Subcutaneous abdominal adipose tissue (tissue), 5 donors: ENCODE measurements around the gene GTPBP1.

Experiments
- H3K27ac ChIP-seq: one replicate; pipeline ENCODE4 v1.7.0; 2013; ENCODE audit warnings: low read depth, mild to moderate bottlenecking, inconsistent platforms, low read length, moderate library complexity
- H3K27me3 ChIP-seq, 5 donors: one replicate each; pipeline ENCODE4 v1.7.0; 2013; ENCODE audit warnings: low read length in 5 of 5, inconsistent platforms in 1 of 5; ENCODE audit not compliant: control insufficient read depth in 5 of 5, insufficient read depth in 4 of 5
- H3K36me3 ChIP-seq, 5 donors: one replicate each; pipeline ENCODE4 v1.7.0; 2013; ENCODE audit warnings: low read length in 5 of 5; ENCODE audit not compliant: control insufficient read depth in 5 of 5, insufficient read depth in 5 of 5
- H3K4me1 ChIP-seq, 5 donors: one replicate each; pipeline ENCODE4 v1.7.0; 2013; ENCODE audit warnings: low read length in 5 of 5, mild to moderate bottlenecking in 3 of 5, moderate library complexity in 1 of 5; ENCODE audit not compliant: control insufficient read depth in 5 of 5, insufficient read depth in 5 of 5
- H3K4me3 ChIP-seq, 5 donors: one replicate each; pipeline ENCODE4 v1.7.0; 2013; ENCODE audit warnings: low read length in 5 of 5, low read depth in 1 of 5
- H3K9ac ChIP-seq, 5 donors: one replicate each; pipeline ENCODE4 v1.7.0; 2013; ENCODE audit warnings: low read length in 5 of 5, mild to moderate bottlenecking in 4 of 5, moderate library complexity in 3 of 5
- H3K9me3 ChIP-seq, 5 donors: one replicate each; pipeline ENCODE4 v1.7.0; 2013; ENCODE audit warnings: low read length in 5 of 5; ENCODE audit not compliant: control insufficient read depth in 5 of 5
- donor health status: healthy.
- donor health status: healthy.
- donor health status: healthy.
- donor health status: healthy.
- donor health status: healthy.

GTPBP1 gene

DNA sequence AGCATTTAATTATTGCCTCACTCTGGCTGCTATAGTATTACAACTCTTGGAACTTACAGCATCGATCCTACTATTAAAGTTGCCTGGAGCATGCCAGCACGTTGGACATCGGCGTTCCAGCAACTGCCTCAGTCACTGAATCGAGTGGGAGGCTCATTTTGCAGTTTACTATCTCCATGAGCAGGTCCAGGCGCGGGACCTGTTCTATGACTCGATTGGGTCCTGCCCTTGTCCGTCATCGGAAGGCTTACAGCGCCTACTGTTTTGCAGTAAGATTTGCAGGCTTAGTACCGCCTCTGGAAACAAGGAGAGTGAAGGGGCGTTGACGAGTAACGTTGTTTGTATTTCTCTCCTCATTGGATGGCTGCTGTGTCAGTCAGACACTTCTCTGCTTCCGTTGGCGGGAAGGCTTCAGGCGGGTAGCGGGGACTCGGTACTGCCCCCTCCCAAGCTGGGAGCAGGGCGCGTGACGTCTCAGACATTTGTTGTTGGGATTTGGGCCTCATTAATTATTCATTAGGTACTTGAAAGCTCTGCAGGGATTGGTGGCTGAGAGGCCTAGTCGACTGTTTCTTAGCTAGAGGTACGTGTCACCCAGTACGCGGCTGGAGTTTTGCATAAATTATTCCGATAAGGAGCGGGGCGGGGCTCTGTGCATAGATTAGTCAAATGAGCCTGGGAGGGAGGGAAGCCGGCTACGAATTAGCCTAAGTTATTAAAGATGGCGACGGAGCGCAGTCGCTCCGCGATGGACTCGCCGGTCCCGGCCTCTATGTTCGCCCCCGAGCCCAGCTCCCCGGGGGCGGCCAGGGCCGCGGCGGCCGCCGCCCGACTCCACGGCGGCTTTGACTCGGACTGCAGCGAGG lies at the start of gene GTPBP1:
GTPBP1 (plus strand) TSS at position 710 of the 866 bp plus-strand sequence; CDS start at position 722, 12 bp downstream.
- H3K4me1 ChIP-seq: peaks cover 0 to 55% (median 38%) of the 10 kb centered on the region in 5 donors
- H3K9ac ChIP-seq: peak within 1 kb of the TSS; percentile 82 to 93 (median 89)
- peak within 1 kb of the TSS; percentile 87 for H3K27ac ChIP-seq
- H3K27me3 ChIP-seq: no peaks in the 10 kb centered on the region
- peak within 1 kb of the TSS; percentile 80 to 90 (median 89) for H3K4me3 ChIP-seq
- H3K9me3 ChIP-seq: no peaks in the 10 kb centered on the region
- H3K36me3 ChIP-seq: peaks cover 2 to 13% (median 4%) of the 10 kb centered on the region in 5 donors

DNA sequence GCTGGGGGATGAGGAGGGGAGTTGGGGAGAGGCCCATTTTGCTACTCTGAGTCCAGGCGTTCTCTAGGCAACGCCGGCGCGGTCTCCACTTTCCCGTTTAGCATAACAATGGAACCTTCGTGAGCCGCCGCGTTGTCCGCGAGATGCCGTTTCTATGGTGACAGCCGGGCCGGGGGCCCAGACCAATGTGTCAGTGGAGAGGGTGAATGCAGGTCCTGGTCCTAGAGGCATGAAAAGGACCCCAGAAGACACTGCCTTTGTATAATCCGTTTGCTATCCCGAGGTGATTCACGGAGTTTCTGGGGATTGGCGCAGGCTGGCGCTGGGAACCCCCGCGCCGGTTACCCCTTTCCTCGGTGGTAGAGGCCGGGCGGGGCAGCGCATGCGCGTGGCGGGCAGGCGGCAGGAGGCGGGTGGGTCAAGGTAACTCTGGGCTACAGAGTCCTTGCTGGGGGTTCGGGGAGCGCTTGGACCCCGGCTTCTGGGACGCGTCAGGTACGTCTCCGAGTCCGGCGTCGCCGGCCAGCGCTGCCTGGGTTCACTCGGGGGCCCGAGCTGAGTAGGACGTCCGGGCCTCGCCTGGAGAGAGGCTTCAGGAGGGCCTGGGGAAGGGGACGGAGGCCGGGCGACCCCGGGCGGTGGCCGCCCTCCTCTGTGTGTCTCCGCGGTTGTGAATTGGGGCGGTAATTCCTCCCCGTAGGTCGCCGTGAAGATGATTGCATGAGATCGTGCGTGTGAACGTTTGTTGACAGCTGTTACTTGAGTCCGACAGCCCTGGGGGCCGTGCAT lies 49.3 kb upstream of the GTPBP1 start, which contains the start of the genes CBY1 and FAM227A:
CBY1 (plus strand) TSS at position 383 of the 789 bp plus-strand sequence. CDS start 11,417 bp downstream, outside the sequence.
FAM227A (minus strand) TSS at position 137 of the 789 bp plus-strand sequence. CDS start 6,224 bp downstream, outside the sequence.
- H3K27ac ChIP-seq: peak within 1 kb of the TSS; percentile 72
- H3K9me3 ChIP-seq: no peaks in the 10 kb centered on the region
- H3K27me3 ChIP-seq: no peaks in the 10 kb centered on the region
- peak within 1 kb of the TSS; percentile 57 to 99 (median 97) for H3K9ac ChIP-seq
- peak within 1 kb of the TSS; percentile 85 to 97 (median 93) for H3K4me3 ChIP-seq
- peaks cover 0 to 22% (median 19%) of the 10 kb centered on the region in 5 donors for H3K4me1 ChIP-seq
- no peaks in the 10 kb centered on the region for H3K36me3 ChIP-seq

DNA sequence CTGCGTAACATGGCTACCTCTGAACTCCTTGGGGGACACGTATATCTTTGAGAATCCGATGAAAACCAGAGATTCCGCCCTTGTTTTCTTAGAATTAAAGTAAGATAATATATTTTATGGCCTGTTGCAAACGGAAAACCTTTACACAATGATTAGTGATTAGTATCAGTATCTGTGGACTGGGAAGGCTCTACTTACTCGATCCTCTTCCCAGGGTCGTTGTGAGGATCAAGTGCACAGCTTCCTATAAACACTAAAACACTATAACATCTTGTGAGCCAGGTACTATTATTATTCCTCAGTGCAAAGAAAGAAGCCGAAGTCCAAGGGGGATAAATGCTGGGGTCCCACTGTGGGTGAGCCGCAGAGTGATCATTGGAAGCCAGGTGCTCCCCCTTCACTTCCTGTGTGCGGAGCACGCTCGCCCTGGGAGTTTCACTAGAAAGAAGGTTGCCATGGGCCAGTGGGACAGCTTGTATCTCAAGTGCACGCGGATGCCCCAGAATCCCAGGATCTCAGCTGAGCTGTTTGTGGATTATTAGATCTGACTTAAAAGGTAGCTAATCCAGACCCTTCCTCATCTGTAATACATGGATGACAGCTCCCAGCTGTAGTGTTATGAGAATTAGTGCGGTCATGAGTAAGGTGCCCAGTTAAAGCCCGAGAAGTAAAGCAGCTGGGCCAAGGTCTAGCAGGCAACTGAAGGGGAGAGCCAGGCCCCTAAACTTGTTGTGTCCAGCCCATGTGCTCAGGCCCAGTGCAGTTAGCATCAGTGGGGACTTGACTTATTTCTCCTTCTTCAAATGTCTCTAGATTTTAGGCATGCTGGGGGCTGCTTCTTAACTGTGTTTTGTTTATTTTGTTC lies 48.5 kb upstream of the GTPBP1 start:
- Histone ChIP-seq H3K4me3 (peak overlapping the region; percentile 85 to 97 (median 93)), H3K9ac (peak overlapping the region; percentile 57 to 99 (median 97)), H3K27ac (peak overlapping the region; percentile 72), H3K4me1 (peaks cover 0 to 22% (median 19%) of the 10 kb centered on the region in 5 donors), H3K36me3 (peaks cover 0 to 4% (median 0%) of the 10 kb centered on the region in 5 donors), H3K9me3 (no peaks in the 10 kb centered on the region), H3K27me3 (no peaks in the 10 kb centered on the region)

DNA sequence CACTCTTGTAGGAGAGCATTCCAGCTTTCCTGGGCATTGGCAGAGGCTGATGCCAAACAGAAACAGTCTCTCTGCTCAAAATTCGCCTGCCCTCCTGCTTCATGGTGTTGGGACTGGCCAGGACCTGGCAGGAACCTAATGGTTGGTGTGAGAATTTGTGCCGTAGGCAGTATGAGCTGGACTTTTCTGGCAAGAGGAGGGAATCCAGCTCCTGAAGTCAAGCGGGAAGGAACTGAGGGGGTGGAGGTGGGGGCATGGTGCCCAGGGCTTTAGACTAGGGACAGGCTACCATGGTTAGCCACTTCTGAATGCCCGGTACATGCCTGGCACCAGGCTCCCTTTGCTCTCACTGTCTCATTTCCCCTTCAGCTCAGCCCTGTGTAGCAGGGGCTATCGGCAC lies 30.9 kb upstream of the GTPBP1 start:
- Histone ChIP-seq H3K9me3 (no peaks in the 10 kb centered on the region), H3K27me3 (no peaks in the 10 kb centered on the region), H3K9ac (peak overlapping the region in 1 of 5 donors; percentile 23), H3K27ac (no peak overlapping the region), H3K36me3 (peaks cover 0 to 29% (median 23%) of the 10 kb centered on the region in 5 donors), H3K4me3 (no peak overlapping the region), H3K4me1 (no peaks in the 10 kb centered on the region)

DNA sequence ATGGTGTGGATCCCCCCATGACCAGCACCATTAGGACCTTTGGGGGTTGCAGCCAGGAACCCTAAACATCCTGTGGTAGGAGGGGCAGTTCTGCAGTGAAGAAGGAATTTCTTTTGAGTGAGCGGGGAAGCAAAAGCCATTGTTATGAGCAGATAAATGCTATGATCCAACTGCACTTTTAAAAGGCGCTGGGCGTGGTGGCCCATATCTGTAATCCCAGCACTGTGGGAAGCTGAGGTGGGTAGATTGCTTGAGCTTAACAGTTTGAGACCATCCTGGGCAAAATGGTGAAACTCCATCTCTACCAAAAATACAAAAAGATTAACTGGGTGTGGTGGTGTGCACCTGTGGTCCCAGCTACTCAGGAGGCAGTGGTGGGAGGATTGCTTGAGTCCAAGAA lies 29.9 kb upstream of the GTPBP1 start:
- Histone ChIP-seq H3K27me3 (no peaks in the 10 kb centered on the region), H3K27ac (no peak overlapping the region), H3K9ac (peak overlapping the region in 1 of 5 donors; percentile 23), H3K9me3 (no peaks in the 10 kb centered on the region), H3K4me1 (no peaks in the 10 kb centered on the region), H3K36me3 (peaks cover 0 to 26% (median 20%) of the 10 kb centered on the region in 5 donors), H3K4me3 (no peak overlapping the region)

DNA sequence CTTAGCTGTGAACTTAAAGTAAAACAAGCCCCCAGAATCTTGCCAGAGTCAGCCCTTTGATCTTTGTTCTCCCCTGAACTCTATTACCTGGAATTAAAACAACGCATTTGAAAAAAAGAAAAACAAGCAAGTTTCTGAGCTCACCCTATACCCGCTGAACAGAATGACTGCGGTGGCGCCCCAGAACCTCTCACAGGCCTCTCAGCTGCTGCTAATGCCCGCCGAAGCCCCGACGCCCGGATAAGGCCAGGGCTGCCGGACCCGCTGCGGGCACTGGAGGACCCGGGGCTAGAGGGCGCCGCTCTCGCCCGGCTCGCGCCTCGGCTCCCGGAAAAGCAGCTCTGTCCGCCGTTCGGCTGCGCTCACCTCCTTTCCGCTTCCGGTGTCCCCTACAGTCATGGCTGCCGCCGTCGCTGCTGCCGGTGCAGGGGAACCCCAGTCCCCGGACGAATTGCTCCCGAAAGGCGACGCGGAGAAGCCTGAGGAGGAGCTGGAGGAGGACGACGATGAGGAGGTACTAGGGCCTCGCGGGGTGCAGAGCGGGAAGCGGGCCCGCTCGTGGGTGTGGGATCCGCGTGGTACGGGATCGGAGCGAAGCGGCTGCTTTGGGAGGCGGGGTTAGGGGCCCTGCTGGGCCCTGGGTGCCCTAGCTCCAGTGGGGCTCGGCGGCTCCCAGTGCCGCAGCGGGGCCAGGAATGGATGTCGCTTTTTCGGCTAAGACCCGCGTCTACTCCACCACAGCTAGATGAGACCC lies 24.0 kb upstream of the GTPBP1 start, which contains the start of gene TOMM22:
TOMM22 (plus strand) TSS at position 376 of the 754 bp plus-strand sequence; CDS start at position 398, 22 bp downstream.
- peak within 1 kb of the TSS; percentile 83 to 98 (median 97) for H3K4me3 ChIP-seq
- H3K36me3 ChIP-seq: peaks cover 3 to 35% (median 32%) of the 10 kb centered on the region in 5 donors
- no peaks in the 10 kb centered on the region for H3K9me3 ChIP-seq
- peaks cover 3 to 16% (median 11%) of the 10 kb centered on the region in 5 donors for H3K4me1 ChIP-seq
- peak within 1 kb of the TSS; percentile 87 to 99 (median 96) for H3K9ac ChIP-seq
- peak within 1 kb of the TSS; percentile 82 for H3K27ac ChIP-seq
- H3K27me3 ChIP-seq: no peaks in the 10 kb centered on the region

DNA sequence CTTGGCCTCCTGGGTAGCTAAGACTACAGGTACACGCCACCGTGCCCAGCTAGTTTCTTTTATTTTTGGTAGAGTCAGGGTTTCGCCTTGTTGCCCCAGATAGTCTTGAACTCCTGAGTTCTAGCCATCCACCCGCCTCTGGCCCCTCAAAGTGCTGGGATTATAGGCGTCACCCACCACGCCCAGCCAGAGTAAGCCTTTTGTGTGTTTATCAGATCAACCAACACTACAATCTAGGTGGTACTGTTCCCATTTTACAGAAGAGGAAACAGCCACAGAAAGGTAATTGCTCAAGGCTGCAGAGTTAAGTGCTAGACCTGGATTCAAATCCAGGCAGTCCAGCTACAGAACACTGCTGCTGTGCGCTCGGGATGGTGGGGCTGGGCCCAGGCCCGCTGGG lies 20.8 kb upstream of the GTPBP1 start:
- H3K9ac ChIP-seq: peak overlapping the region in 1 of 5 donors; percentile 9
- no peaks in the 10 kb centered on the region for H3K27me3 ChIP-seq
- H3K27ac ChIP-seq: no peak overlapping the region
- peaks cover 3 to 16% (median 11%) of the 10 kb centered on the region in 5 donors for H3K4me1 ChIP-seq
- no peaks in the 10 kb centered on the region for H3K9me3 ChIP-seq
- H3K4me3 ChIP-seq: no peak overlapping the region
- H3K36me3 ChIP-seq: peaks cover 3 to 64% (median 57%) of the 10 kb centered on the region in 5 donors

DNA sequence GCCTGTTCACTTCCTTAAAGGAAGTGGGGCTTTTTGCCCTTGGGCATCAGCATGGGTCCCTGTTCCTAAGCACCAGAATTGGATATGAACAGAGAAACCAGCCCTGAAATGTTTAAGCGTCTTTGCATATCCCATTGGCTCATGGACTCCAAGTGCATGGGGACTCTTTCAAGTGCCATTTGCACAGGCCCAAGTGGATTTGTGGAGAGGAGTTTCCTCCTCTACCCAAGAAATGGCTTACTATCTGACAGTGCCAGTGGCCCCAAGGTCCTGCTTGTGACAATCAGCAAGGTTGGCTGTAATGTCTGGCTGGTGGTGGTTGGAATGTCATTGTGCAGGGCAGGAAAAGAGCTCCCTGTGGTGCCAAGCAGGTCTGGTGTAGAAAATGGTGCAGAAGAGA lies 20.0 kb upstream of the GTPBP1 start:
- no peak overlapping the region for H3K27ac ChIP-seq

More for the DNA sequence above, 20.0 kb upstream of the GTPBP1 start:
- no peaks in the 10 kb centered on the region for H3K27me3 ChIP-seq
- peaks cover 3 to 69% (median 57%) of the 10 kb centered on the region in 5 donors for H3K36me3 ChIP-seq
- H3K4me1 ChIP-seq: peaks cover 3 to 16% (median 11%) of the 10 kb centered on the region in 5 donors
- H3K9me3 ChIP-seq: no peaks in the 10 kb centered on the region
- no peak overlapping the region for H3K9ac ChIP-seq
- no peak overlapping the region for H3K4me3 ChIP-seq
